Cerebellar cortex (tissue), 1 donor: ENCODE measurements around the gene NGEF.

ENCODE experiments used
- DNase-seq: peaks from one replicate; pipeline ENCODE4 v3.0.0-alpha.2; 2015; ENCODE audit warnings: low spot score

Gene NGEF

GRCh38 chr2:232897598-232898408 is 115.3 kb downstream of the NGEF start:
- no peak for DNase-seq

- no peak for DNase-seq
These were observed 116.1 kb downstream of the NGEF start for GRCh38 chr2:232896720-232897597.

DNA sequence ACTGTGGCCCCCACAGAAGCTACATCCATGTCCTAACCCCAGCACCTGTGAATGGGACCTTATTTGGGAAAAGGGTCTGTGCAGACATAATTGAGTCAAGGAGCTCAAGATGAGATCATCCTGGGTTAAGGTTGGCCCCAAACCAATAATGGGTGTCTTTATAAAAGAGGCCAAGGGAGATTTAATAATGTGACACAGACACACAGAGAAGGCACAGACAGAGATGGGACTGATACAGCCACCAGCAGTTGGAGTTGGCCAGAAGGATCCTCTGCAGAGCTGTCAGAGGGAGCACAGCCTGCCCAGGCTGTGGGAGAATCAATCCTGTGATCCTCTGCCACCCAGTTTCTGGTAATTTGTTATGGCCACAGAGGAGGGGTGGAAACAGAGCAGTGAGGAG is 116.9 kb downstream of the NGEF start:
- no peak for DNase-seq

GRCh38 chr2:232894746-232895145 is 118.3 kb downstream of the NGEF start:
- no peak for DNase-seq

GRCh38 chr2:232894251-232894650 is 118.8 kb downstream of the NGEF start:
- no peak for DNase-seq

GRCh38 chr2:232893834-232894233 is 119.2 kb downstream of the NGEF start:
- no peak for DNase-seq

GRCh38 chr2:232892843-232893242 is 120.2 kb downstream of the NGEF start:
- DNase-seq: no peak

GRCh38 chr2:232892221-232892620 is 120.8 kb downstream of the NGEF start:
- DNase-seq: no peak

DNA sequence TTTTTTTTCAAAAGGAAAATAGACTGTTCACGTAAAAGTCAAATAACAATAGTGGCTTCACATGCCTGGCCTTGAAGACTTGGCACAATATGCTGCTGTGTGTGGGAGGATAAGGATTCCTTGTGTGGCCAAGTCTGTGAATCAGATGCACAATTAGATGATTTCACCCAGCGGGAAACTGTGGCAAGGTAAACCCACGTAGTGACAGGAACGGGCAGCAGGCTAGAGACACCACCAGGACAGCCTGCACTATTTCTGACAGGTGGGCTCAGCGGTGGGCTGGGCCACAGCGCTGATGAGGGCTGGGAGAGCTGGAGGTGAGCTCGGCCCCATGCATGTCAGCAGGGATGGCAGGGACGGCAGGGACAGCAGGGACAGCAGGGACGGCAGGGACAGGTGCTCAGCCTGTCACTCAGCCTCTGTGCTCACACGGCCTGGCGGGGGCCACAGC is 121.4 kb downstream of the NGEF start:
- DNase-seq: no peak

DNA sequence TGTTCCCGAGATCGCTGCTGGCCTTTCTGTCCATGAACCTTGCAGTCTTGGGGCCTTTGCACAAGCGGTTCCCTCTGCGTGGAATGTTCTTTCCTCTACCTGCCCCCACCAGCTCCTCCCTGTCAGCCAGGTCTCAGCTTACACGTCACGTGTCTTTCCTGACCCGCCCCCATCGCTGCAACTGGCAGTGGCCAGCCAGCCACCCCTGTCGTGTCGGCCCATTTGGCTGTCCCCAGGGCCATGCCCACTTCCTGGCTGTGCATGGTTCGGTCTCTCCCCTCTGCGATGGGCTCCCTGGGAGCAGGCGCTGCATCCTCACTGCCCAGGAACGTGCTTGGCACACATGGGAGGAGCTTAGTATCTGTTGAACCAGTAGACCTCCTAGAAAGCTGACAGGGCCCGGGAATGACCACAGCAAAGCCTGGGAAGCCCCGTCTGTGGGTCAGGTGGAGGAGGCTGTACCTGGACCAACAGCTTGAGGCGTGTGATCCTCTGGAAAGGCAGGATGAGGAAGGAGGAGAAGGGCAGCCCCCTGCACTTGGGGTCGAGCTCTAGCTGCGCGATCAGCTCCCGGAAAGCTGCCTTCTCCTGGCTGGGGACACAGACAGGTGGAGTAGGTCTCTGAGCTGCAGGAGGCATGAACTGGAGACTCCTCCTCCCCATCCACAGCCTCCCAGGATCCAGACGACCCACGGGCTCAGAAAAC is 122.0 kb downstream of the NGEF start:
- no peak for DNase-seq

DNA sequence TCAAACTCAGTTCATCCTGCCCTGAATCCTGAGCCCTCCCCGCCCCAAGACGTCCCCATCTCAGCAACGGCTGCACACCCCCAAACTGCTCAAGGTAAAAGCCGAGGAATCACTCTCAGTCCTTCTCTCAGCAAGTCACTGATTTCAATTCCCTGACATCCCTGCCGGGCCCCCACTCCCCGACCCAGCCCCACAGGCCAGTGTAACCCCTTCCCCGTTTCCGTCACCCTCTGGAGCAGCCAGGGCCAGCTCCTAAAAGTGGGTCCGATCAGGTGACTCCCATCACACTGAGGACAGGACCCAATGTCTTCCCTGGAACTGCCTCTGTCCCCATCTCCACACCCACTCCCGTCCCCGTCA is 122.5 kb downstream of the NGEF start:
- no peak for DNase-seq

DNA sequence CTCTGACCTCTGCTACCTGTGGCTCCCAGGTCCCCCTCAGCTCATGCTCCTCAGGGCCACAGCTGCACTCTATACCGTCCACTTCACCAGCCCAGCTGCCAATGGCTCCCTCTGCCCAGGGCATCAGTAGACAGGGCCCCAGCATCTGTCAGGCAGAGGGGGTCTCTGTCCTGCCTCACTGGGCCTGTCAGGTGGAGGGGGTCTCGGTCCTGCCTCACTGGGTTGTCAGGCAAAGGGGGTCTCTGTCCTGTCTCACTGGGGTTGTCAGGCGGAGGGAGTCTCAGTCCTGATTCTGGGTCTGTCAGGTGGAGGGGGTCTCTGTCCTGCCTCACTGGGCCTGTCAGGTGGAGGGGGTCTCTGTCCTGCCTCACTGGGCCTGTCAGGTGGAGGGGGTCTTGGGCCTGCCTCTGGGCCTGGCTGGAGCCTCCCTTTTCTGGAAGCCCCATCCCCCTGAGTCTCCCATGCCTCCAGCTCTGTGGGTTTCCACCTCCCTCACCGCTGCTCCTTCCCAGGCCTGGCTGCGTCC is 123.1 kb downstream of the NGEF start:
- no peak for DNase-seq

DNA sequence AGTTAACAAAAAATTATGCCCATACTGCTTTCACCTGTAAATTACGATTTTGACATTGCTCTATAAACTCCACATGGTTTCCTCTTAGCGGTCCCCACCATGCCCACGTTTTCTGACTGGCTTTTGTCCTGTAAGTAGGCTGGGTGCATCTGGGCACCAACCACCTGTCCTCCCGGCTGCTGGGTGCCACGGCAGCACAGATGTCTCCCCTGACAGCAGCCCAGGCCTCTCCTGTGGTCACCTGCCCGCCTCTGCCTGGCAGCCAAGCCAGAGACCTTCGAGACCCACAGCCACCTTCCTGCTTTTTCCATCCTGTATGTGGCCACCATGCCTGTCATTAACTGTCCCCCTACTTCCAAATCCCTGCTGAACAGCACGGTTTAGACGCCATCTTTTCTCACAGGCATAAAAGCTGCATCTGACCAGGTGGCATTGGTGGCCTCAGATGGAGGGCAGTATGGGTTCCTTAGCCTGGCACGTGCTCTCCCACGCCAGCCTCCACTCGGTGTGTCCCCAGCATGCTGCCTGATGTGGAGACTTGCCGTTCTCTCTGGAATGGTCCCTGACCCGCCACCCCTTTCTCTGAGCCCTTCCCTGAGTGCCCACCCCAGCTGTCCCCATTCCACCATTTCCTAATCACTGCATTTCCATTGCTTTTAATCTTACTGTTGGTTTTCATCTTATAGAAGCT is 124.1 kb downstream of the NGEF start:
- DNase-seq: no peak

- no peak for DNase-seq
These were observed 124.8 kb downstream of the NGEF start for GRCh38 chr2:232888099-232888836.

- DNase-seq: no peak
These were observed 125.7 kb downstream of the NGEF start for GRCh38 chr2:232887171-232887850.

- no peak for DNase-seq
These were observed 126.4 kb downstream of the NGEF start for GRCh38 chr2:232886632-232887031.

- DNase-seq: no peak
These were observed 126.9 kb downstream of the NGEF start for GRCh38 chr2:232886176-232886575.

GRCh38 chr2:232885264-232885961 is 127.6 kb downstream of the NGEF start:
- no peak for DNase-seq

- DNase-seq: no peak
These were observed 128.3 kb downstream of the NGEF start for GRCh38 chr2:232884549-232885263.
